GM21723 (cell line): ENCODE data around the gene CSNK1G2.

Experiments
- ATAC-seq: cut with Tn5 transposase; IDR thresholded peaks from one replicate; pipeline ENCODE4 v1.9.1; 2021; ENCODE audit warnings: mild to moderate bottlenecking, moderate library complexity; ENCODE audit not compliant: unreplicated experiment

CSNK1G2 gene

DNA sequence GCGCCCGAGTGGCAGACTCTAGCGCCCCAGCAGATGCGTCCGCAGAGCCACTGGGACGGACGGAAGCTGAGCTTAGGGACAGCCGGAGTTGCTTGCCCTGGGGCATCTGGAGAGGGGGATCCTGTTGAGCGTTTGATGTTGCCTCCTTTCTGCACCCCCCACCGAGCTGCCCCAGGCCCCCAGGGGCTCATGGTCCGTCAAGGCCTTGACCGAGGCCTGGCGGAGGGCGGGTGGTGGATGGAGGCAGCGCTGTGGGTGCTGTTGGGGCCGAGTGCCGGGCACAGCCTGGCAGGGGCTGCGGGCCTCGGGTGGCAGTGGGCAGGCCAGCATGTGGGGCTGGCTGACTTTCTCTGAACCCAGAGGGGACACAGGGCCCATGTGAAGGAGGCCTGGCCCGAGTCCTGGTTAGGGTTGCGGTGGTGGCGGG lies 2.7 kb downstream of the CSNK1G2 start:
- ATAC-seq = no peak

DNA sequence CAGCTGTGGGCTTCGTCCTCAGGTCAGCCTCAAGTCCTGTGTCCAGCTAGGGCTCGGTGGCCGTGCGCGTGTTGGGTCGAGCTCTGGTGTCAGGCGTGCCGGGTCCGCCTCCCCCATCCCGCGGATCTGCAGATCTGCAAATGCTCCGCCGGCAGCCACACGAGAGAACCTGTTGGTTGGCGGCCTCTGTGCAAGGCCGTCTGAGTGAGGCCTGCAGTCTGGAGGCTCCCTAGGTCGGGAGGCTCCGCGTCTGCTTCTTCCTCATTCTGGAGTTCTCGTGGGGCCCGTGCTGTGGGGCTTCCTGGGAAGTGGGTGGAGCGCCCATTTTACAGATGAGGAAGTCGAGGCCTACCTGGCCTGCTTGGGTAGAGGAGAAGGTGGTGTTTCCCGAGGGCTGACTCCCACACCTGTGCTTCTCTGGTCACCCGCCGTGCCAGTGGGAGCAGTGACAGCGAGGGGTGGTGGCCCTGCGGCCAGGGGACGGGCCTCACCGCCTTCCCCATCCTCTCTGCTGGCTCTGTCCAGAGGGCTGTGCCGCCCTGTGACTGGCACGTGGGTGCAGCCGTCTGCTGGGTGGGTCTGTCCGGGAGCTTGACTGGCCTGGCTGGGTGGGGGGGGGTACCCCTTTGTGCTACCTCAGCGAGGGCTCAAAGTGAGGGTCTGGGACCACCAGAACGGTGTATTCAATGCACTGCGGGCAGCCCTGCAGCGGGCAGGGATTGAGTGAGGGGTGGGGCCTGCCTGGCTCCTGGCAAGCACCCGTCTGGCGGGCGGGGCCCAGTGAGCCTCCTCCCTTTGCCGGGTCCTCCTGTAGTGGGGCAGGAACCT lies 3.3 kb downstream of the CSNK1G2 start:
- ATAC-seq = no peak

DNA sequence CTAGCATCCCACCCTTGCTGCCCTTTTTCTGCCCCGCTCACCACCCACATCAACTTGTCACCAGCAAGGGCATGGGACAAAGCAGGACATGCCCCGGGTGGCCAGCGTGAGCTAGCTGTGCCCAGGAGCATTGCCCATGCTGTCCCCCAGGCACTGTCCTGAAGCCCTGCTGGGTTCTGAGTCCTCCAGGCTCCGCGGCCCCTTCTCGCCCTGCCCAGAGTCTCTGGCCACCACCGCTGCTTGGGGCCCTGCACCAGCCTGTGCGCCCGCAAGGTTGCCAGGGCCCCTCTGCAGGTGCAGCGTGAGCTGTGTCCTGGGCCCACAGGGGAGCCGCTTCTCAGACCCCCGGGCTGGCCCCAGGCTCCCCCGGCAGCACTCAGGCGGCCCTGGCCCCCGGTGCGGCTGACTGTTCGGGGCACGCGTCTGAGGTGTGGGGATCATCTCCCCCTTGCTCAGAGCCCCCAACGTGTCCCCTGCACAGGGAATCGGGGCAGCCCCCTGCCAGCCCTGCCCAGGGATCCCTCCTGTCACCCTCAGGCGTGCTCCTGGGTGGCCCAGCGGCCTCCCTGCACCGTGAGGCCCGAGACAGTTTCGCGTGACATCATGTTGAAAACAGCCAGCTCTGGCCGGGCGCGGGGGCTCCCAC lies 4.1 kb downstream of the CSNK1G2 start:
- no peak for ATAC-seq

GRCh38 chr19:1945899-1946298 lies 4.9 kb downstream of the CSNK1G2 start:
- ATAC-seq = no peak

DNA sequence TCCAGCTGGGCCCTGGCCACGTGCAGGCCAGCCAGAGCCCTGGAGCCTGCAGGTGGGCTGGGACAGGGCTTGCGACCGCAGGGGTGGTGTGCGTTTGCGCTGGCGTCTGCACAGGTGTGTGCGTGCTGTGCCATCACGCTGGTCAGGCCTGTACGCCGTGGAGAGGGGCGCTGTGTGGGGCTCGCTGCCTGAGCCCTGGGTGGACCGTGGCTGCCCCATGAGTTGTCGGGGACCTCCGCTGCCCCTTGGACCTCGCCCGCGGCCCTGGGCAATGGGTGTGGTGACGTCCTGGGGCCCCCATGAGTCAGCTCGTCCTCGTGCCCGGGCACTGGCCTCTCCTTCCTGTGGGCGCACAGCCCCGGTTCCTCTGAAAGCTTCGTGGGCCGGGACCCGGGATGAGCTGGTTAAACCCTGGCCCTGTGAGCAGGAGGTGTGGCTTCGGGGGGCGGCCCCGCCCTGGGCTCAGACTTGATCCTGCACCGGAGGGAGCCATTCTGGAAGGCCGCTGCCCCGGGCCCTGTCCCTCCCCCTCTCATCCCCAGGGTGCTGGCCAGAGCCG lies 6.8 kb downstream of the CSNK1G2 start:
- no peak for ATAC-seq

- ATAC-seq = no peak
These were observed 8.5 kb downstream of the CSNK1G2 start for GRCh38 chr19:1949304-1950101.

GRCh38 chr19:1950640-1951039 lies 9.7 kb downstream of the CSNK1G2 start:
- no peak for ATAC-seq

GRCh38 chr19:1952635-1953034 lies 11.7 kb downstream of the CSNK1G2 start:
- no peak for ATAC-seq

DNA sequence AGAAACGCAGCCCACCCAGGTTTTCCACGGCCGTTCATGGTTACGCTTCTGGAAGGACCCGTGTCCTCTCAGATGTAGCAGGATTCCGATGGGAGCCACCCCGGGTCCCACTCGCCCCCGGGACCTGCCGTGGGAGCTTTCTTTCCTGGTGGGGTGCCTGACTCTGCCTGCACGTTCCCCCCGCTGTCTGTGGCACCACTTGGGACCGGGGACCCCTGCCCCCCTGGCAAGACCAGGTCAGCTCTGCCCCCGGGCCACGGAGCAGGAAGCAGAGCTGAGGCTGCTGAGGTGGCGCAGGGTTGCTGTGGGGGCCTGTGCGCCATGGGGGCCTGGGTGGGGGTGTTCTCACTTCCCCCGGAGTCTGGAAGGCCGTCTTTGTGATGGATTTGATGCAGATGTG lies 12.1 kb downstream of the CSNK1G2 start:
- ATAC-seq = no peak

- ATAC-seq = no peak
These were observed 12.6 kb downstream of the CSNK1G2 start for GRCh38 chr19:1953441-1954094.

- ATAC-seq = no peak
These were observed 13.6 kb downstream of the CSNK1G2 start for GRCh38 chr19:1954532-1954933.

DNA sequence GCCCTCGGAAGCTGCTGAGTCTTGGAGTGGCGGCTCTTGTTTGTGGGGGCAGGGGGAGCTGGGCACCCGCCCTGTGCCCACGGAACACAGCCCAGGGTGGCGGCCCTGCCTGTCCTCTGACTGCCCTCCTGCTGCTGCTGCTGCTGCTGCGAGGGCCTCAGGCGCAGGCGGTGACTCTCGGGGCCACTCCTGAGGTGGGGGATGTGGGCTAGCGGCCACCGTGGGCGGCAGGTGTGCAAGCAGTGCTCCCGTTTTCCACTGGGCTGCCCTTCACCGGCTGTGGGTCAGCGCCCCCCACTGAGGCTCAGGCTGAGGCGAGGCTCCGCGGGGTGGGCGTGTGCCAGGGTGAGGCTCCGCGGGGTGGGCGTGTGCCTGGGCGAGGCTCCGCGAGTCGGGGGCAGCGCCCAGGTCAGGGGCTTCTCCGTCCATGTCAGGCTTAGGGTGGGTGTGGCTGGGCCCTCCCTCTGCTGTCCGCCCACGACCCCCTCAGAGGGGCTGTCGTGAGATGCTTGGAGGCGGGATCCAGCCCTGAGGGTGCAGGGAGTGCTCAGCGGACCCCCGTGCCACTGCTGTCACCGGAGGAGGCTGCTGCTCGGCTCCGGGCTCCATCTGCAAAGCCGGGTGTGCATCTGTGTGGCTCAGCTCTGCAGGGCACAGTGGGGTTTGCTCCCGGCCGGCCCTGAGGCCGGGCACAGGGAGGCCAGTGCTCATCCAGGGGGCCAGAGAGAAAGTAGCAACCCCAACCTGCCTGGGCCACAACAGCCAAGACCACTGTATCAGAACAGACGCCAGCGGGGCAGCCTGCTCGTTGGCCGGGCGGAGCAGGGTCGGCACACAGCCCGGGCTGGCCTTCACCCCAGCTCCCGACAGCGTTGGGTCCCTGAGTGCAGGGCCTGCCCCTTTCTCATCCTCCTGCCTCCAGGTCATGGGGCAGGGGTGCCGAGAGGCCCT lies 14.5 kb downstream of the CSNK1G2 start:
- ATAC-seq = no peak

DNA sequence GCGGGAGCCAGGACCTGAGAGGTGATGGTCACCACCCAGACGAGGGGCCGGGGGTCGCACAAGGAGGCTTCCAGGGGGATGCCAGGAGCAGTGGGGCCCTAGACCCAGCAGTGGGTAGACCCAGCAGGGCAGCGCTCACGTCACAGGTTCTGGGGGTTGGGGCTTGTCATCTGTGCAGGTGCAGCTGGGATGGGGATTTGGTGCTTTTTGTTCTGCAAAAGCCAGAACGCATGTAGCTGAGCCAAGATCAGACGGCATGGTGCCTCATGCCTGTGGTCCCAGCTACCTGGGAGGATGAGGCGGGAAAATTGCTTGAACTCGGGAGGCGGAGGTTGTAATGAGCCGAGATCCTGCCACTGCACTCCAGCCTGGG lies 15.1 kb downstream of the CSNK1G2 start:
- no peak for ATAC-seq

DNA sequence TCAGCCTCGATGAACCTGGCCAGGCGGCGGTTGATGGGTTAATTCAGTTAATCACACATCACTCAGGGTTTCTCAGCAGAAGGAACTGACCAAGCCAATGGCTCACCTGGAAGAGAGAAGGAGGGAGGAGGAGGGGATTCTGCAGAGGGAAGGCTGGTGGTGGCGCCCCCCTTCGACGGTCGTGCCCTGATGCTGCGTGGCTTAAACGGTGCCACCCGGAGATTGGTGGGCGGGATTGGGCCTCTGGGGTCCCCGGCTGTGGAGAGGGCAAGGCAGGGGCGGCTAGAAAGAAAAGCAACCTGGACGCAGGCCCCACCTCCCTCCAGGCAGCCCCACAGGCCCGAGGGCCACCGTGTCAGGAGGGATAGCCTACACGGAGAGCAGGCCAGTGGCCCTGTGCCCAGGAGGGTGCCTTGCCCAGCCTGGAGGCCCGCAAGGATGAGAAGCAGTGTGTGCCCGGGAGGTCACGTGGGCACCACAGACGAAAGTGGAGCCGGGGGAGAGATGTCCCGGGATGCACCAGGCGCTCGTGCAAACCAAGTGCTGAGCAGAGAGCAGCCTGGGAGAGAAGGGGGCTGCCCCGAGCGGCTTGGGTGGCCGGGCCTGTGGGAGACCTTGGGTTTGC lies 16.0 kb downstream of the CSNK1G2 start:
- ATAC-seq = no peak

GRCh38 chr19:1957562-1958248 lies 16.7 kb downstream of the CSNK1G2 start:
- no peak for ATAC-seq

DNA sequence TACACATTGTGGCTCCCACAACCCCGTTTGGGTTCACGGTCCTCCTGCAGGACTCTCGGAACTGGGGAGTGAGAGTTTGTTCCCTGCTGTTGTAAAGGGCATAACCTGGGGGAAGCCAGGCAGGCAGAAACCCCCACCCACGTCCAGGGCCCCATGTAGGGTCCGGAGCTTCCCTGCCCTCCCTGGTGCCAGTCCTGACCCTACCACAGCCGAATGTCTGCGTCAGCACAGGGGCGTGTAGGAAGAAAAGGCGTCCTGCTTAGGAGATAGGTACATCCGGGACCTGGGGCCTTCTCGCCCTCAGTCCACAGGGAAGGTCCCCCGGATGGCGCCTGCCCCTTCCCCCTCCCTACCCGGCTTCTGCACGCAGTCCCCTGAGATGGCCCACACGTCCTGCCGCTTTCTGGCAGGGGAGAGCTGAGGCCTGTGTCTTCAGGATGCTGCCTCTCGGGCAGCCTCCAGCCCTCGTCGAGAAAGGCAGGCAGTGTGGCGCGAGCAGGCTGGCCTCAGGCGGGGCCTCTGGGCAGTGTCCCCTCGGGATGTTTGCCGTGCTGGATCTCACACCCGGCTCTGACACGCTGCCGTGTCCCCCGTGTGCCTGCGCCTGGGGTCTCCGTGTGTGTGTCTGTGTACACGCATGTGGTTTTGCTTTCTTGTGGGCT lies 19.1 kb downstream of the CSNK1G2 start:
- ATAC-seq = no peak

DNA sequence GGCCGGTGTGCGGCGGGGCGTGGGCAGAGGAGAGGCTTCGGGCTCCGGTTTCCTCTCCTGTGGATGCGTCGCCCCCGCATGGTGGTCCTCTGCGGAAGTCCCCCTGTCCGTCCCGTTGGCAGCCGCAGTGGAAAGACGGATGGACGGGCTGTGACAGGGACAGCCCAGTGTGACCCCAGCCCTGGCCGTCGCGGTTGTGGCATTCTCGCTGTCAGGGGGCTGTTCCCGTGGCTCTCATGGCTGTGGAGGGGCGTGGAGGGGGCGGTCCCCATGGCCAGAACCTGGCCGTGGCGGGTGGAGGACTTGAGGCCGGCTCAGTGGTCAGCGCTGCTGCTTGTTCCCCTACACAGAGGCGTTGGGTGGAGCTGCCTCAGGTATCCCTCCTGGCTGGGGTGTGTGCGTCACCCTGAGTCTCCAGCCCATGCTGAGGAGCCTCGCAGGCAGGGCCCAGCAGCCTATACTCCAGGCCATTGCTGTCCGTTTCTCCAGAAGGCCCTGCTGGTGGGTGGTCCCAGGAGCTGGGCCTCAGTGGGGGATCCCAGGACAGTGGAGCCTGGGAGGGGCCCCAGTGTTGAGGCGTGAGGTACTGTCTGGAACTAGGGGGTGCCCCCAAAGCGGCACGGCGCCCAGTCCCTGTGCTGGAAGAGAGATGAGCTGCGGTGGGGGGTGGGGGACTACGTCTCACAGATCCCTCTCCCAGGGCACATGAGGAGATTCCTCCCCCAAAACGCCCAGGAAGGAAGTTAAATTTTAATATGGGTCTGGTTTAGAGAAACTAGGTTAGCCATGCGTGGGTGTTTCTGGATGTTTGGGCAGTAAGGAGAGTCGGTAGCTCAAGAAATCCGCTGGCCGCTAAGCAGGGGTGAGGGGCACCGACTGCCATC lies 20.3 kb downstream of the CSNK1G2 start:
- ATAC-seq = no peak
